GM19025 (cell line): ENCODE results near the gene SPANXN3.
"Not testable (repeated sequence)": the region's sequence is repeated elsewhere in the genome, so short reads cannot be mapped to it uniquely, and the experiment has no call there.

ENCODE experiments used
- ATAC-seq: cut with Tn5 transposase; IDR thresholded peaks from one replicate; pipeline ENCODE4 v1.9.1; 2021; ENCODE audit warnings: mild to moderate bottlenecking, low read depth, moderate library complexity; ENCODE audit not compliant: unreplicated experiment

The SPANXN3 gene

GRCh38 chrX:143517375-143517774 lies at the start of gene SPANXN3:
SPANXN3 (minus strand) TSS chrX:143517475; CDS start chrX:143517391, 84 bp downstream.
- ATAC-seq, result not testable (repeated sequence)

- no peak for ATAC-seq
Observed at GRCh38 chrX:143536176-143536575, 18.9 kb upstream of the SPANXN3 start.

GRCh38 chrX:143502196-143502595 lies 15.1 kb downstream of the SPANXN3 start:
- ATAC-seq, result not testable (repeated sequence)

GRCh38 chrX:143500751-143501150 lies 16.5 kb downstream of the SPANXN3 start:
- ATAC-seq, result no peak

- ATAC-seq, result no peak
Observed at GRCh38 chrX:143486105-143486504, 31.2 kb downstream of the SPANXN3 start.

GRCh38 chrX:143476751-143477150 lies 40.5 kb downstream of the SPANXN3 start:
- ATAC-seq, result no peak

GRCh38 chrX:143472347-143472938 lies 44.8 kb downstream of the SPANXN3 start:
- ATAC-seq, result no peak

GRCh38 chrX:143466130-143466529 lies 51.1 kb downstream of the SPANXN3 start:
- no peak for ATAC-seq

GRCh38 chrX:143462696-143463095 lies 54.6 kb downstream of the SPANXN3 start:
- no peak for ATAC-seq

- ATAC-seq, result no peak
Observed at GRCh38 chrX:143461606-143462005, 55.7 kb downstream of the SPANXN3 start.
